ENCODE data around the gene AGXT2. TPM values are rescaled to one million over a fixed set of nuclear protein-coding genes. Genes with fewer than 3 reads are reported as not detected.

Gene AGXT2
- total RNA-seq, 1 experiment from 2014 or later, result not detected

- TF ChIP-seq REST (IDR thresholded peaks at IDR 0.05; ENCODE audit: low read depth), result no peak
- no peak for TF ChIP-seq TCF7L2 (IDR thresholded peaks at IDR 0.05; ENCODE audit: borderline replicate concordance, extremely low read depth, insufficient read depth, insufficient read length)
Observed at GRCh38 chr5:35081134-35081533, 33.4 kb upstream of the AGXT2 start (continued).

DNA sequence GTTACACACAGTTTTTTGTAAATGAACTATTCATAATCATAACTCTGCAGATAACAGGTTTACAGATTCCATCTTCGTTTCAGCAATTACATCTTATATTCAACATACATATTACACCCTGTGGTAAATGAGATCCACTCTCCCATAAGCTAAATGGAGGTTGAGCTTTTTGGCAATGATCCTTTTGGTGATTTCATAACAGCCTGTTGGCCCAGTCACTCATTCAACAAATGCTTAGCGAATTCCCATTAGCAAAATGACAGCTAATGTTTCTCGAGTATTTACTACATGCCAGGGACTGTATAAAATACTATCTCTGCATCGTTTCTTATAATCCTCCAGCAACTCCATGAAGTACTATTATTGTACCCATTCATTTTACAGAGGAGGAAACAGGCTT is 25.4 kb upstream of the AGXT2 start:
- no peak for ATAC-seq
- CTCF ChIA-PET, result no interaction called here

More for the DNA sequence above, 25.4 kb upstream of the AGXT2 start:
- Histone ChIP-seq H3K79me2 (ENCODE audit: insufficient read depth, low read length) (no peaks in the 10 kb centered on the region), H4K20me1 (ENCODE audit: insufficient read depth) (no peaks in the 10 kb centered on the region), H3K9me3 (ENCODE audit: control insufficient read depth in 1 of 2, insufficient read depth in 1 of 2, low read depth in 1 of 2, low read length in 2 of 2) (no peaks in the 10 kb centered on the region), H3K4me2 (ENCODE audit: low read length) (no peak overlapping the region), H3K9ac (ENCODE audit: low read length) (no peak overlapping the region), H3K4me3 (replicated peaks in 1 of 2; ENCODE audit: low read depth in 1 of 2, low read length in 2 of 2) (no peak overlapping the region), H3K27me3 (ENCODE audit: insufficient read depth, low read length) (no peaks in the 10 kb centered on the region; the same call in 1 of the 2 replicates), H3K4me1 (ENCODE audit: control insufficient read depth in 1 of 2, insufficient read depth in 2 of 2, low read length in 2 of 2) (no peaks in the 10 kb centered on the region), H3K36me3 (ENCODE audit: control insufficient read depth in 1 of 2, insufficient read depth in 2 of 2, low read length in 2 of 2) (no peaks in the 10 kb centered on the region), H2AFZ (ENCODE audit: low read depth, low read length, poor library complexity, severe bottlenecking) (no peak overlapping the region), H3K9me2 (ENCODE audit: insufficient read depth) (no peaks in the 10 kb centered on the region), H3K27ac (ENCODE audit: low read depth, low read length) (no peak overlapping the region)
- DNase-seq (ENCODE audit: low read depth, low spot score), result no peak
- intact Hi-C loops (cut with micrococcal nuclease), result no loop called here
- ChIA-PET POLR2A (no interaction called here), RAD21 (ENCODE audit: low non-redundant PET in 1 of 2, low total read pairs in 2 of 2, uncharacterized antibody in 2 of 2, unreplicated experiment in 2 of 2) (no interaction called here)
- no peak for TF ChIP-seq SP1 (IDR thresholded peaks at IDR 0.05; ENCODE audit: low read depth)
- no peak for TF ChIP-seq CBX3 (IDR thresholded peaks at IDR 0.05; ENCODE audit: low read depth)
- TF ChIP-seq SRF (IDR thresholded peaks at IDR 0.05; ENCODE audit: low read depth), result no peak
- no peak for TF ChIP-seq ATF3 (IDR thresholded peaks at IDR 0.05)
- TF ChIP-seq POLR2A (IDR thresholded peaks at IDR 0.05; ENCODE audit: borderline replicate concordance, extremely low read depth, insufficient read depth, insufficient read length), result no peak
- no peak for TF ChIP-seq ZFX (IDR thresholded peaks at IDR 0.05)
- no peak for TF ChIP-seq RAD21 (IDR thresholded peaks at IDR 0.05; ENCODE audit: low read depth)
- no peak for TF ChIP-seq MAX (IDR thresholded peaks at IDR 0.05)
- TF ChIP-seq SIN3A (IDR thresholded peaks at IDR 0.05; ENCODE audit: low read depth), result no peak
- TF ChIP-seq EZH2phosphoT487 (IDR thresholded peaks at IDR 0.05; ENCODE audit: borderline replicate concordance), result no peak
- no peak for TF ChIP-seq FOSL1 (IDR thresholded peaks at IDR 0.05; ENCODE audit: low read depth)
- no TSS peak for BruUV-seq (replicated peaks)

Measured in HCT116 (cell line).